Heart right ventricle (tissue), 16 donors: ENCODE results near the gene LUC7L. TPM values are rescaled to one million over a fixed set of nuclear protein-coding genes. Genes with fewer than 3 reads are reported as not detected.
"Not testable (repeated sequence)": the region's sequence is repeated elsewhere in the genome, so short reads cannot be mapped to it uniquely, and the experiment has no call there.

Source experiments
- ATAC-seq, 8 donors: fragments of 200-7000 bp; cut with Tn5 transposase; one replicate each; pipeline ENCODE4 v1.9.1; 2020; ENCODE audit warnings: mild to moderate bottlenecking in 8 of 8, moderate library complexity in 8 of 8, moderate number of reproducible peaks in 1 of 8
- DNase-seq, 2 donors: peaks; one replicate each; pipeline ENCODE4 v3.0.0-alpha.2; 2020
- H3K27ac ChIP-seq, 10 donors: fragments of 200-600 bp; sonication (generic) in 2 of 10; one replicate each; pipeline versions ENCODE4 v1.5.0 to v1.8.0; 2020 to 2022; ENCODE audit warnings: mild to moderate bottlenecking in 3 of 10
- H3K27me3 ChIP-seq, 7 donors: fragments of 200-600 bp; one replicate each; pipeline ENCODE4 v1.8.0; 2021 to 2022; ENCODE audit warnings: mild to moderate bottlenecking in 2 of 7
- H3K36me3 ChIP-seq, 9 donors: fragments of 200-600 bp; sonication (generic) in 1 of 9; one replicate each; pipeline versions ENCODE4 v1.5.0 to v1.8.0; 2020 to 2022; ENCODE audit warnings: mild to moderate bottlenecking in 2 of 9
- H3K4me1 ChIP-seq, 9 donors: fragments of 200-600 bp; sonication (generic) in 1 of 9; one replicate each; pipeline versions ENCODE4 v1.5.0 to v1.8.0; 2020 to 2022; ENCODE audit warnings: mild to moderate bottlenecking in 4 of 9
- H3K4me3 ChIP-seq, 10 donors: fragments of 200-600 bp; sonication (generic) in 2 of 10; one replicate each; pipeline versions ENCODE4 v1.5.0 to v1.8.0; 2020 to 2022; ENCODE audit warnings: mild to moderate bottlenecking in 7 of 10, moderate library complexity in 2 of 10
- H3K9me3 ChIP-seq, 11 donors: fragments of 200-600 bp in 10 of 11; sonication (generic) in 2 of 11; one replicate each; pipeline versions ENCODE4 v1.5.0 to v1.8.0; 2013 to 2022; ENCODE audit warnings: mild to moderate bottlenecking in 2 of 11, control low read depth in 1 of 11, moderate library complexity in 1 of 11
- WGBS, 2 donors: extraction: QIAGEN DNeasy Blood & Tissue Kit; methylation state at CpG; one replicate each; pipeline ENCODE4 v1.1.7; 2013; ENCODE audit warnings: inconsistent platforms in 1 of 2; 5-methylcytosine and 5-hydroxymethylcytosine counted together
- intact Hi-C, 10 donors: fragments of 100-400 bp; cut with DNase I; formaldehyde crosslinking; loops; one replicate each; pipeline versions ENCODE4 v1.11.1 to v1.14.2; 2022
- polyA plus RNA-seq, 2 donors: library from polyadenylated mRNA; stranded (reverse); fragments of 200-250 nt; gene quantifications; one replicate each; pipeline ENCODE4 v1.2.3, GENCODE V29; 2013
- total RNA-seq, 10 donors: library from RNA; stranded (reverse); fragmentation: NEBNext Ultra II Directional in 3 of 10; extraction: Animal tissue kit (Norgen Biotek cat#: 25700) in 3 of 10; gene quantifications; one replicate each; pipeline versions ENCODE4 v1.2.1 to v1.2.4, GENCODE V29; 2021 to 2023
- TF ChIP-seq, protein P1 (sequence below), 9 donors: fragments of 200-600 bp; sonication (generic) in 2 of 9; IDR thresholded peaks; one replicate each; pipeline versions ENCODE4 v1.5.0 to v1.8.0; 2021 to 2022; ENCODE audit warnings: antibody characterized with exemption in 9 of 9, mild to moderate bottlenecking in 5 of 9, moderate library complexity in 1 of 9
- donor health status: Arrhythmogenic right ventricular cardiomyopathy.
- donor health status: ischemic (EF 13 %, LVEDD 7.1; RV severe dilation, severe dysfunction).
- donor health status: healthy with polysubstance abuse.
- donor health status: DM: no; HTN: yes; CAD: no.
- donor health status: DM: no; HTN: no; CAD: no.
- donor health status: ischemic (EF 25% LVEDD 6.9; RV normal size, moderate dysfunction).
- donor health status: ischemic (EF 25% LVEDD 5.7; RV mildly dilated, moderate dysfunction).
- donor health status: healthy.
- donor health status: DM: yes; HTN: yes; CAD: no.
- donor health status: Ischemic cardiomyopathy.
- donor health status: ischemic (EF 35%, LVEDD 5.7; RV mildly dilated, moderate dysfunction).
- donor health status: nonischemic (EF 11% LVEDD 7.7; RV severe dilation, severe dysfunction).
- donor health status: DM: yes; HTN: yes; CAD: no.
- donor health status: PGD.
- donor health status: ischemic (EF 29% LVEDD 5.4; RV normal size, mild dysfunction).
- donor health status: nonischemic (EF 23%, LVEDD 6.1; RV moderate dilation, normal function).

The LUC7L gene
- total and polyA plus RNA-seq, 12 donors, result 14.4 to 139 (median 20.8) TPM

GRCh38 chr16:162271-162991, 66.8 kb downstream of the LUC7L start:
- 85 to 87% methylated on average over 13 of the region's 13 CpGs for WGBS, 2 donors
- TF ChIP-seq, protein P1, sequence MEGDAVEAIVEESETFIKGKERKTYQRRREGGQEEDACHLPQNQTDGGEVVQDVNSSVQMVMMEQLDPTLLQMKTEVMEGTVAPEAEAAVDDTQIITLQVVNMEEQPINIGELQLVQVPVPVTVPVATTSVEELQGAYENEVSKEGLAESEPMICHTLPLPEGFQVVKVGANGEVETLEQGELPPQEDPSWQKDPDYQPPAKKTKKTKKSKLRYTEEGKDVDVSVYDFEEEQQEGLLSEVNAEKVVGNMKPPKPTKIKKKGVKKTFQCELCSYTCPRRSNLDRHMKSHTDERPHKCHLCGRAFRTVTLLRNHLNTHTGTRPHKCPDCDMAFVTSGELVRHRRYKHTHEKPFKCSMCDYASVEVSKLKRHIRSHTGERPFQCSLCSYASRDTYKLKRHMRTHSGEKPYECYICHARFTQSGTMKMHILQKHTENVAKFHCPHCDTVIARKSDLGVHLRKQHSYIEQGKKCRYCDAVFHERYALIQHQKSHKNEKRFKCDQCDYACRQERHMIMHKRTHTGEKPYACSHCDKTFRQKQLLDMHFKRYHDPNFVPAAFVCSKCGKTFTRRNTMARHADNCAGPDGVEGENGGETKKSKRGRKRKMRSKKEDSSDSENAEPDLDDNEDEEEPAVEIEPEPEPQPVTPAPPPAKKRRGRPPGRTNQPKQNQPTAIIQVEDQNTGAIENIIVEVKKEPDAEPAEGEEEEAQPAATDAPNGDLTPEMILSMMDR (IDR thresholded peaks at IDR 0.05), result no peak
- Histone ChIP-seq H3K36me3 (no peaks in the 10 kb centered on the region), H3K27me3 (peaks cover 19 to 60% (median 47%) of the 10 kb centered on the region in 7 donors), H3K27ac (no peak overlapping the region), H3K4me3 (no peak overlapping the region), H3K4me1 (peaks cover 0 to 20% (median 18%) of the 10 kb centered on the region in 9 donors), H3K9me3 (no peaks in the 10 kb centered on the region)
- no peak for ATAC-seq
- no peak for DNase-seq
- intact Hi-C loops, result no loop called here

GRCh38 chr16:160691-161190, 68.5 kb downstream of the LUC7L start:
- no peak for ATAC-seq
- H3K36me3 ChIP-seq, result no peaks in the 10 kb centered on the region
- H3K27ac ChIP-seq, result no peak overlapping the region
- H3K27me3 ChIP-seq, result peaks cover 4 to 60% (median 47%) of the 10 kb centered on the region in 7 donors
- no peak for DNase-seq
- intact Hi-C loops, result no loop called here
- WGBS, 2 donors, result 61 to 63% methylated on average over 16 to 18 of the region's 18 CpGs
- peaks cover 0 to 9% (median 8%) of the 10 kb centered on the region in 9 donors for H3K4me1 ChIP-seq
- H3K9me3 ChIP-seq, result no peaks in the 10 kb centered on the region
- H3K4me3 ChIP-seq, result no peak overlapping the region
- TF ChIP-seq, protein P1 (IDR thresholded peaks at IDR 0.05), result no peak

DNA sequence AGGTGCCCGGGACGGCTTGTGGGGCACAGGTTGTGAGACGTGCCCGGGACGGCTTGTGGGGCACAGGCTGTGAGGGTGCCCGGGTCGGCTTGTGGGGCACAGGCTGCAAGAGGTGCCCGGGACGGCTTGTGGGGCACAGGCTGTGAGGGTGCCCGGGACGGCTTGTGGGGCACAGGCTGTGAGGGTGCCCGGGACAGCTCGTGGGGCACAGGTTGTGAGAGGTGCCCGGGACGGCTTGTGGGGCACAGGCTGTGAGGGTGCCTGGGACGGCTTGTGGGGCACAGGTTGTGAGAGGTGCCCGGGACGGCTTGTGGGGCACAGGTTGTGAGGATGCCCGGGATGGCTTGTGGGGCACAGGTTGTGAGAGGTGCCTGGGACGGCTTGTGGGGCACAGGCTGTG, 69.0 kb downstream of the LUC7L start:
- H3K4me3 ChIP-seq, H3K36me3 ChIP-seq, H3K9me3 ChIP-seq, H3K4me1 ChIP-seq, ATAC-seq, DNase-seq, intact Hi-C loops, H3K27ac ChIP-seq: not testable (repeated sequence)
- WGBS, 2 donors, result 66 to 75% methylated on average over 8 to 20 of the region's 20 CpGs
- peaks cover 0 to 60% (median 47%) of the 10 kb centered on the region in 7 donors for H3K27me3 ChIP-seq

DNA sequence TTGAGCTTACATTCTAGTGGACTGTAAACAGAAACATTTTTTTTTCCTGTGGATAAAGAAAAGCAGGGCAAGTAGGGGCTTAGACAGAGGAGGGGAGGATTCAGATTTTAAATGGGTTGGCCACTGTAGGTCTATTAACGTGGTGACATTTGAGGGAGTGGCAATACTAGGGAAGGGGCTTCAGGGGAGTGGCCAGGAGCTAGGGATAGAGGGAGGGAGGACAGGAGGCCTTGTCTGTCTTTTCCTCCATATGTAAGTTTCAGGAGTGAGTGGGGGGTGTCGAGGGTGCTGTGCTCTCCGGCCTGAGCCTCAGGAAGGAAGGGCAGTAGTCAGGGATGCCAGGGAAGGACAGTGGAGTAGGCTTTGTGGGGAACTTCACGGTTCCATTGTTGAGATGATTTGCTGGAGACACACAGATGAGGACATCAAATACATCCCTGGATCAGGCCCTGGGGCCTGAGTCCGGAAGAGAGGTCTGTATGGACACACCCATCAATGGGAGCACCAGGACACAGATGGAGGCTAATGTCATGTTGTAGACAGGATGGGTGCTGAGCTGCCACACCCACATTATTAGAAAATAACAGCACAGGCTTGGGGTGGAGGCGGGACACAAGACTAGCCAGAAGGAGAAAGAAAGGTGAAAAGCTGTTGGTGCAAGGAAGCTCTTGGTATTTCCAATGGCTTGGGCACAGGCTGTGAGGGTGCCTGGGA, 70.0 kb downstream of the LUC7L start:
- ATAC-seq (no peak), DNase-seq (no peak)
- no peaks in the 10 kb centered on the region for H3K9me3 ChIP-seq
- H3K4me1 ChIP-seq, result peaks cover 0 to 9% (median 8%) of the 10 kb centered on the region in 9 donors
- 44 to 45% methylated on average over 6 of the region's 6 CpGs for WGBS, 2 donors
- TF ChIP-seq, protein P1 (IDR thresholded peaks at IDR 0.05), result no peak
- no peak overlapping the region for H3K27ac ChIP-seq
- peaks cover 0 to 66% (median 53%) of the 10 kb centered on the region in 7 donors for H3K27me3 ChIP-seq
- intact Hi-C loops, result no loop called here
- no peak overlapping the region for H3K4me3 ChIP-seq
- H3K36me3 ChIP-seq, result no peaks in the 10 kb centered on the region
